Esophagus muscularis mucosa (tissue), 4 donors: Measurements from ENCODE around the gene GJB1.

Experiments used
- EP300 ChIP-seq: sonication (generic); formaldehyde crosslinking; IDR thresholded peaks from one replicate; pipeline ENCODE4 v1.6.1; 2017; ENCODE audit warnings: antibody characterized with exemption
- POLR2A ChIP-seq: fragments of 450-650 bp; IDR thresholded peaks from one replicate; pipeline ENCODE4 v1.6.1; 2017; ENCODE audit warnings: antibody characterized with exemption, moderate library complexity, mild to moderate bottlenecking, low read depth
- POLR2AphosphoS5 ChIP-seq, 2 donors: sonication (generic); formaldehyde crosslinking; IDR thresholded peaks; one replicate each; pipeline ENCODE4 v1.6.1; 2017; ENCODE audit warnings: antibody characterized with exemption in 2 of 2
- TF ChIP-seq, protein P1 (sequence below), 3 experiments: fragments of 200-600 bp in 2 of 3; fragments of 450-650 bp in 1 of 3; sonication (generic) in 2 of 3; IDR thresholded peaks; one replicate each; pipeline ENCODE4 v1.5.1; 2017 to 2019; ENCODE audit warnings: antibody characterized with exemption in 3 of 3, mild to moderate bottlenecking in 2 of 3, moderate library complexity in 1 of 3

DNA sequence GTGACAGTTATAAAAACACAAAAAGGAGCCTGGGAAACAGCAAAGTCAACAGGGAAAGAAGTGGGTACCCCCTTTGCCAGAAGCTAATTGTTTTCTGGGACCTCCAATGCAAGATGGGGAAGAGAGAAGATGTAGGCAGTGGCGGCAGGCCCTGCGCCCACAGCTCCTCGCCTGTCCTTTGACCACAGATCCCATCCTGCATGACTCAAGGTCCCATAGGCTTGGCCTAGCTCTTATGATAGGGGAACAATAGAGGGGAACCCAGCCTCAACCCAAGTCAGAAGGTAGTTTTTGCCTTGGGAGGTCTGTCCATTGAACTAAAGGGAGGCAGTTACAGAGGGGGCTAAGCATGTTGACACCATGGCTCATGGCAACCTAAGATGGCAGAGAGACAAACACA is 16.8 kb downstream of the GJB1 start:
- TF ChIP-seq, protein P1, sequence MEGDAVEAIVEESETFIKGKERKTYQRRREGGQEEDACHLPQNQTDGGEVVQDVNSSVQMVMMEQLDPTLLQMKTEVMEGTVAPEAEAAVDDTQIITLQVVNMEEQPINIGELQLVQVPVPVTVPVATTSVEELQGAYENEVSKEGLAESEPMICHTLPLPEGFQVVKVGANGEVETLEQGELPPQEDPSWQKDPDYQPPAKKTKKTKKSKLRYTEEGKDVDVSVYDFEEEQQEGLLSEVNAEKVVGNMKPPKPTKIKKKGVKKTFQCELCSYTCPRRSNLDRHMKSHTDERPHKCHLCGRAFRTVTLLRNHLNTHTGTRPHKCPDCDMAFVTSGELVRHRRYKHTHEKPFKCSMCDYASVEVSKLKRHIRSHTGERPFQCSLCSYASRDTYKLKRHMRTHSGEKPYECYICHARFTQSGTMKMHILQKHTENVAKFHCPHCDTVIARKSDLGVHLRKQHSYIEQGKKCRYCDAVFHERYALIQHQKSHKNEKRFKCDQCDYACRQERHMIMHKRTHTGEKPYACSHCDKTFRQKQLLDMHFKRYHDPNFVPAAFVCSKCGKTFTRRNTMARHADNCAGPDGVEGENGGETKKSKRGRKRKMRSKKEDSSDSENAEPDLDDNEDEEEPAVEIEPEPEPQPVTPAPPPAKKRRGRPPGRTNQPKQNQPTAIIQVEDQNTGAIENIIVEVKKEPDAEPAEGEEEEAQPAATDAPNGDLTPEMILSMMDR (IDR thresholded peaks at IDR 0.05), result no peak
- no peak for TF ChIP-seq POLR2A
- TF ChIP-seq EP300, result no peak
- no peak for TF ChIP-seq POLR2AphosphoS5 (IDR thresholded peaks at IDR 0.05)
